Aorta (tissue), 5 donors: ENCODE data around the gene SPON2. TPM values are rescaled to one million over a fixed set of nuclear protein-coding genes. Genes with fewer than 3 reads are reported as not detected.
A peak's percentile ranks its signal among the peaks of the same experiment; 100 is the strongest.

Source experiments
- ATAC-seq: fragments of 200-7000 bp; cut with Tn5 transposase; one replicate; pipeline ENCODE4 v1.9.1; 2022; ENCODE audit warnings: moderate library complexity; ENCODE audit not compliant: low FRiP score
- DNase-seq, 2 donors: peaks; one replicate each; pipeline ENCODE4 v3.0.0-alpha.2; 2020
- H3K27ac ChIP-seq, 2 donors: one replicate each; pipeline ENCODE4 v1.5.1; 2013; ENCODE audit warnings: low read length in 2 of 2, mild to moderate bottlenecking in 2 of 2, moderate library complexity in 2 of 2, control low read depth in 1 of 2, inconsistent platforms in 1 of 2, low read depth in 1 of 2
- H3K27me3 ChIP-seq, 2 donors: one replicate each; pipeline ENCODE4 v1.6.1; 2013; ENCODE audit warnings: control low read depth in 1 of 2, low read length in 1 of 2, mild to moderate bottlenecking in 1 of 2, moderate library complexity in 1 of 2; ENCODE audit not compliant: insufficient read depth in 2 of 2, control insufficient read depth in 1 of 2
- H3K36me3 ChIP-seq, 2 donors: one replicate each; pipeline ENCODE4 v1.6.1; 2013; ENCODE audit warnings: control low read depth in 1 of 2, low read length in 1 of 2, mild to moderate bottlenecking in 1 of 2; ENCODE audit not compliant: insufficient read depth in 2 of 2, control insufficient read depth in 1 of 2
- H3K4me1 ChIP-seq, 2 donors: one replicate each; pipeline ENCODE4 v1.6.1; 2013; ENCODE audit warnings: low read length in 2 of 2, control low read depth in 1 of 2, mild to moderate bottlenecking in 1 of 2, moderate library complexity in 1 of 2; ENCODE audit not compliant: insufficient read depth in 2 of 2, control insufficient read depth in 1 of 2
- H3K4me3 ChIP-seq, 2 donors: one replicate each; pipeline ENCODE4 v1.5.1; 2013; ENCODE audit warnings: low read length in 2 of 2, control low read depth in 1 of 2, mild to moderate bottlenecking in 1 of 2
- H3K9me3 ChIP-seq: one replicate; pipeline ENCODE4 v1.6.1; 2013; ENCODE audit warnings: mild to moderate bottlenecking, low read length; ENCODE audit not compliant: control insufficient read depth
- WGBS, 2 donors: extraction: QIAGEN DNeasy Blood & Tissue Kit; methylation state at CpG; one replicate each; pipeline ENCODE4 v1.1.7; 2013; 5-methylcytosine and 5-hydroxymethylcytosine counted together
- intact Hi-C, 2 donors: fragments of 100-400 bp; cut with DNase I; formaldehyde crosslinking; loops; one replicate each; pipeline versions ENCODE4 v1.14.2 to v1.15.0; 2022
- long read RNA-seq, 2 donors: library from polyadenylated mRNA; unstranded; transcript quantifications; one replicate each; pipeline ENCODE4 v2.0.0, GENCODE V29; 2020 to 2021
- polyA plus RNA-seq, 2 donors: library from polyadenylated mRNA; stranded (reverse); fragments of 200-250 nt; gene quantifications; one replicate each; pipeline ENCODE4 v1.2.3, GENCODE V29; 2013
- total RNA-seq, 2 donors: library from RNA; stranded (reverse); fragmentation: NEBNext Ultra II Directional; extraction: Animal tissue kit (Norgen Biotek cat#: 25700); gene quantifications; one replicate each; pipeline ENCODE4 v1.2.1, GENCODE V29; 2021
- donor health status: healthy with polysubstance abuse.
- donor health status: Bipolar disorder and iron deficiency.
- donor health status: DM: no; HTN: no; CAD: no.
- donor health status: DM: no; HTN: no; CAD: no.
- donor health status: DM: yes; HTN: yes; CAD: no.

The SPON2 gene
- 10 to 100 TPM in 1 of 2 donors, 1 to 10 TPM in 1; 5.7 to 40.8 TPM for total RNA-seq
- polyA plus RNA-seq: 1 to 10 TPM; 4.9 to 5.4 TPM
- long read RNA-seq, donor 1, transcript SPON2-201 (6 exons, 1,869 nt): major isoform, 31 of 40 reads
- long read RNA-seq, donor 1, partial matches to known transcripts: 5 of 40 reads
- long read RNA-seq, donor 1, other reads (novel, unspliced or antisense): 4 of 40 reads
- long read RNA-seq, donor 2, transcript SPON2-201 (6 exons, 1,869 nt): major isoform, 18 of 36 reads
- long read RNA-seq, donor 2, partial matches to known transcripts: 9 of 36 reads
- long read RNA-seq, donor 2, other reads (novel, unspliced or antisense): 9 of 36 reads

DNA sequence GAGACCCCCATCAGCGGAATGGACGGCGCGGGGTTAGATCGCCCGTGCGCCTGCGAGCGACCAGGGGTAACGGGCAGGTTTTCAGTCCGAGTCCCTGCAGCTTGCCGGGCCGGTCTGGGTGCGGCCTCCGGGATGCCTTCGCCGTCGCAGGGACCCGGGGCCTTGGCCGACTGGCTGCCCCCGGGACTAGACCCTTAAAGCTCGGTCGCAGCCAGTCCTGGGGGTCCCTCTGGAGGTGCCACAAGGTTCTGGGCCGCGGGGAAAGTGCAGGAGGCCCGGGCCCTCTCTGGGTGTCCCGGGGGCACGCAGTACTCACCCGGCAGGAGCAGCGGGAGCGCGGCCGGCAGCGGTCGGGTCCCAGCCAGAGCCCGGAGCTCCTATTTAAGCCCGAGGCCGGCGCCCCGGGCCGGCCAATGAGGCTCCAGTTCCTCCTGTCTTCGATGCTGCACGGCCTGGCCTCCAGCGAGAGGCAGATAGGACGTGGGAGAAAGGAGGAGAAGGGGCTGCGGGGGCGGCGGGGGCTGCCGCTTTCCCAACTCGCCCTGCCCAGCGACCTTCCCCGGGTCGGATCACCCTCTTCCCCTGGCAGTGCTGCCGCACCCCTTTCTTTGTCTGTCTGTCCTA is at the start of gene SPON2:
TSS of gene SPON2 (minus strand) at position 356 of the 624 bp plus-strand sequence.
- no peak within 1 kb of the TSS for H3K4me3 ChIP-seq
- H3K36me3 ChIP-seq: no peaks in the 10 kb centered on the region
- H3K9me3 ChIP-seq: no peaks in the 10 kb centered on the region
- DNase-seq (peak in 1 of 2 donors; percentile 78), ATAC-seq (peak; percentile 63)
- no peaks in the 10 kb centered on the region for H3K27me3 ChIP-seq
- 3 to 7% methylated on average over 42 to 54 of the region's 54 CpGs for WGBS, 2 donors
- intact Hi-C loops: no loop called here
- no peaks in the 10 kb centered on the region for H3K4me1 ChIP-seq
- no peak within 1 kb of the TSS for H3K27ac ChIP-seq

DNA sequence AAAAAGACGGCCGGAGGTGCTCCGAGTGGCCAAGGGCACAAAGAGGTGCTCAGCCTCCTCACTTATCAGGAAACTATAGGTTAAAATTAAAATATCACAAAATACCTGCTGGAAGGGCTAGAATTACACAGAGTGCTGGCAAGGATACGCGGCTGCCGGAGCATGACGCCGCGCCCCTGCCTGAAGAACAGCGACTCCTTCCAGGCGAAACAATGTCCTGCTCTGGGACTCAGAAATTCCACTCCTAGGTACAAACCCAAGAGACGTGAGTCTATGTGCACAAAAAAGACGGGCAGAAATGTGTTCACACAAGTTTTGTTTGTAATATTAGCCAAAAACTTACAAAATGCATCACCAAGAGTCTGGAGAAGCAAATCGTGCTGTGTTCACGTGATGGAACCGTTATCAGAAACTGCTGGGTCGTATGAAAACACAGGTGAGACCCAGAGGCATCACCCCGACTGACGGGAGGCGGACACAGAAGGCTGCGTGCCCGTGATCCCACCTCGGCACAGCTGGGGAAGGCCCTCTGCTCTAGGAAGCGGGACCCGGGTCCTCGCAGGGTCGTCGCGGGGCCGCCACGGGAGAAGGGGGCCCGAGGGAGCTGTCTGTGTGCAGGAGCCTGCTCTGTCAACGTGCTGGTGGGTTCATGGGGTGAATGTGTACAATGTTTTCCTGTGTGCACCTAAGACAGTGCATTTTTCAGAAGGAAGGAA is 48.9 kb upstream of the SPON2 start:
- Histone ChIP-seq H3K4me3 (no peak overlapping the region), H3K27ac (no peak overlapping the region), H3K4me1 (no peaks in the 10 kb centered on the region), H3K27me3 (no peaks in the 10 kb centered on the region), H3K36me3 (peaks cover 0 to 16% of the 10 kb centered on the region in 2 donors), H3K9me3 (no peaks in the 10 kb centered on the region)
- ATAC-seq: no peak
- 90% methylated on average over 33 of the region's 33 CpGs for WGBS, 2 donors
- intact Hi-C loops: no loop called here
- no peak for DNase-seq

DNA sequence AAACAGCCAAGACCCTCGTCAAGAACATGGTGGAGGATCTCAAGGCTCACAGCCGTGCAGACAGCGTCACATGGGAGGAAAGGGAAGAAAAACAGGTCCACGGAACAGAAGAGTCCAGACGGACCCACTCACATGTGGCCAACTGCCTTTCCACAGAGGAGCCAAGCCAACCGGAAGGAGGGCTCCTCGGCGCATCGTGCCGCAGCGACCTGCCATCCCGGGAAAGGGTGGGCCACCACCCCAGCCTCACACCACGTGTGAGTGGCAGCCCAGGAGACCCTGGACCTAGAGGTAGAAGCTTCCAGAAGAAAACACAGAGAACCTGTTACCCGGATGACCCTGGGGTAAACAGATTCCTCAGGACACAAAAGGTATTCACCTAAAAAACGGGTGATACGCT is 48.2 kb upstream of the SPON2 start:
- Histone ChIP-seq H3K9me3 (no peaks in the 10 kb centered on the region), H3K4me3 (no peak overlapping the region), H3K27me3 (no peaks in the 10 kb centered on the region), H3K4me1 (no peaks in the 10 kb centered on the region), H3K27ac (no peak overlapping the region), H3K36me3 (peaks cover 0 to 15% of the 10 kb centered on the region in 2 donors)
- intact Hi-C loops: no loop called here
- ATAC-seq (no peak), DNase-seq (no peak)
- 90 to 93% methylated on average over 16 of the region's 16 CpGs for WGBS, 2 donors

DNA sequence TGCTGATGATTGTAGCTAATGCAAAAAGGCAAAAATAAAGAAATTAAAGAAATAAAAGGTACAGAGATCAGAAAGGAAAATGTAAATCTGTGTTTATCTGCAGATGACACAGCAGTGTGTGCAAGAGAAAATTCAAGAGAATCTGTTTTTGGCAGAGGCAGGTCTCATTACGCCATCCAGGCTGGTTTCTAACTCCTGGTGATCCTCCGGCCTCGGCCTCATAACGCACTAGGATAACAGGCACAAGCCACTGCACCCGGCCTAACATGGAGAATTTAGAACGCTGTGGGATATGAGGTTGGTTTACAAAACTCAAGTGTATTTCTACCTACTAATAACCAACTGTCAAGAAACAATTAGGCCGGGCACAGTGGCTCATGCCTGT is 47.2 kb upstream of the SPON2 start:
- DNase-seq (no peak), ATAC-seq (no peak)
- Histone ChIP-seq H3K36me3 (peaks cover 0 to 11% of the 10 kb centered on the region in 2 donors), H3K27me3 (no peaks in the 10 kb centered on the region), H3K9me3 (no peaks in the 10 kb centered on the region), H3K4me1 (no peaks in the 10 kb centered on the region), H3K27ac (no peak overlapping the region), H3K4me3 (no peak overlapping the region)
- intact Hi-C loops: no loop called here
- 95% methylated on average over 7 of the region's 7 CpGs for WGBS, 2 donors

DNA sequence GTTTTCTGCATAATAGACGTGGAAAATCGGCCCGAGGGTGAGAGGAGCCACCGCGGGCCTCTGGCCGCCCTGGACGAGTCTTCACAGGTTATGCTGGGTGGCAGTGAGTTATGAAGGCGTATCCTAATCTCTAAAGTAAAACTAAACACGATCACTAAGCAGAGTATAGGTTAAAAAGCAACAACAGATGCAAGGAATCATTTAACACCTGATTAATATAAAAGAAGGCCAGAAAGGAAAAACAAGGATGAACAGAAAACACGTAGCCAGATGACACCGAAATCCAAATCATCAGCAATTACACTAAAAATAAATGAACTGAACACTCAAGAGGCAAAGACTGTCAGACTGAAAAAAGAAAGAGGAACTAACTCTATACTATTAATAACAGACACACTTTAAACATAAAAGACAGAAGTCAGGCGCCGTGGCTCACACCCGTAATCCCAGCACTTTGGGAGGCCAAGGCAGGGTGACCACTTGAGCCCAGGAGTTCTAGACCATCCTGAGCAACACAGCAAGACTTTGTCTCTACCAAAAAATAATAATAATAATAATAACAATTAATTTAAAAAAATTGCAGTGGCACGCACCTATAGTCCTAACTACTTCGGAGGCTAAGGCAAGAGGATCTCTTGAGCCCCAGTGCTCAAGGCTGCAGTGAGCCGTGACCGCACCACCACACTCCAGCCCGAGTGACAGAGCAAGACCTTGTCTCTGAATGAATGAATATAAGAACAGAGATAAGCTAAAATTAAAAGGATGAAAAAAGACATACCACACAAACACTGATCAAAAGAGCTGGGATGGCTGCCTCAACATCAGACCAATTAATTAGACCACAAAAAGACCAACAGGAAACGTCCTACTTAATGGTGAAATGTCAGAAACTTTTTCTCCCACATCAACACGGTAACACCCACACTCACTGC is 46.5 kb upstream of the SPON2 start:
- H3K4me1 ChIP-seq: no peaks in the 10 kb centered on the region
- ATAC-seq (no peak), DNase-seq (no peak)
- H3K27ac ChIP-seq: no peak overlapping the region
- H3K27me3 ChIP-seq: no peaks in the 10 kb centered on the region
- no peak overlapping the region for H3K4me3 ChIP-seq
- H3K9me3 ChIP-seq: no peaks in the 10 kb centered on the region
- peaks cover 0 to 11% of the 10 kb centered on the region in 2 donors for H3K36me3 ChIP-seq
- intact Hi-C loops: no loop called here
- WGBS, 2 donors: 87 to 92% methylated on average over 21 of the region's 21 CpGs

DNA sequence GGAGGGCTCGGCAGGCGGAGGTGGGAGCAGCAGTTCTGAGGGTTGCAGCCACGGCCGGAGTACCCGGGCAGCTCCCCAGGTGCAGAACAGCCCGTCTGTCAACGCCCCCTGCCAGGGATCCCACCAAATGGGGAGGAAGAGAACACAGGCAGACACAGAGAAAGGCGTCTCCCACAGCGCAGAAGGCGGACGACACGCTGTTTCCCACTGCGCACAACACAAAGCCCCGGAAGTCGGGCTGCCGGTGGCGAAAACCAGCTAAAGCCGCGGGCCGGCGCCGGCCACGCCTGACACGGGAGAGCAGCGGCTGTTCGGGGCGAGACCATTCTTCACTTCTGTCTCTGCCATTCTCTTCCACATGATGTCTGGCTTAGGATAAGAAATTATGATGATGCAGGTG is 45.0 kb upstream of the SPON2 start:
- Histone ChIP-seq H3K9me3 (no peaks in the 10 kb centered on the region), H3K4me3 (no peak overlapping the region), H3K27ac (no peak overlapping the region), H3K4me1 (no peaks in the 10 kb centered on the region), H3K36me3 (peaks cover 0 to 12% of the 10 kb centered on the region in 2 donors), H3K27me3 (no peaks in the 10 kb centered on the region)
- 95 to 96% methylated on average over 27 of the region's 27 CpGs for WGBS, 2 donors
- intact Hi-C loops: no loop called here
- no peak for DNase-seq
- no peak for ATAC-seq

DNA sequence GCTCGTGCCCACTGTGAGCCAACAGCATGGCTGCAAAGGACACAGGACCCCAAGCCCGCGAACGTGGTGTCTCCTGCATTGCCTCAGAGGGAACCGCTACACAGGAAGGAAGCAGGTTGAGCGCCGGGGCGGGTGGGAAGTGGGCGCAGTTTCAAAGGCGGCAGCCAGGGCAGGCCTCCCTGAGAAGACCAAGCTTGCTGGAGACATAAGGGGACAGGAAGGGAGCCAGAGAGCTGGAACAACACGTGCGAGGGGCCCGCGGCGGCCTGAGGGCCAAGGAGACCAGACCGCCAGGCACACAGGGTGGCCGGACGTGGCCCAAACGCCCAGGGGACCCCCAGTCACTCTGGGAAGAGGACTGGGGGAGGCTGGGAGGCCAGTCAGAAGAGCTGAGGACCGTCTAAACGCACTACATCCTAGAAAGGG is 44.5 kb upstream of the SPON2 start:
- ATAC-seq: no peak
- intact Hi-C loops: no loop called here

DNA sequence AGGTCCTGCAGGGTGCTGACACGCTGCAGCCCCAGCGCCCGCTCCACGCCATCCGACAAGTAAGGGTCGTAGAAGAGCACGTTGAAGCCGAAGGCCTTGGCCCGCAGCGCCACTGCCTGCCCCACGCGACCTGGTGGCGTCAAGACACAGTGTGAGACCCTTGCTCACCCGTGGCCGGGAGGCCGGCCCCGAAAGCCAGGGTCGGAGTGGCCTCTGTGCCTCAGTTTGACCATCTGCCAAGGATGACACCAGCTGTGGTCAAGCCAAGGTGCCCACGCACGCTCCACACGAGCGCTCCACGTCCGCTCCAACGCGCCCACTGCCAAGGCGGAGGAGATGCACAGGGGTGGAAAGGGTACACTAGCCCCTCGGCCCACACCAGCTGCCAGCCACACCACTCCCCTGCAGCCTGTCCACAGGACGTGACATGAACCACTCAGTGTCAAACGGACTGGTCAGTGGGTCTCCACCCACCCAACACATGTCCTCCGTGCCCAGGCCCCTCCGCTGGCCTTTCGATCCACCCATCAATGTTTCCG is 43.8 kb upstream of the SPON2 start:
- Histone ChIP-seq H3K4me3 (no peak overlapping the region), H3K36me3 (peaks cover 0 to 10% of the 10 kb centered on the region in 2 donors), H3K4me1 (no peaks in the 10 kb centered on the region), H3K27me3 (no peaks in the 10 kb centered on the region), H3K9me3 (no peaks in the 10 kb centered on the region), H3K27ac (no peak overlapping the region)
- intact Hi-C loops: no loop called here
- ATAC-seq (no peak), DNase-seq (no peak)
- 94 to 95% methylated on average over 34 of the region's 34 CpGs for WGBS, 2 donors

More for the DNA sequence above, 44.5 kb upstream of the SPON2 start:
- WGBS, 2 donors: 88 to 89% methylated on average over 20 to 21 of the region's 21 CpGs
- H3K4me1 ChIP-seq: no peaks in the 10 kb centered on the region
- no peaks in the 10 kb centered on the region for H3K27me3 ChIP-seq
- no peaks in the 10 kb centered on the region for H3K9me3 ChIP-seq
- no peak overlapping the region for H3K27ac ChIP-seq
- no peak overlapping the region for H3K4me3 ChIP-seq
- peaks cover 0 to 12% of the 10 kb centered on the region in 2 donors for H3K36me3 ChIP-seq
- DNase-seq: no peak
